HG03039 (cell line): ENCODE measurements around the gene OR13C2.

ENCODE experiments used
- ATAC-seq: cut with Tn5 transposase; IDR thresholded peaks from one replicate; pipeline ENCODE4 v1.9.1; 2021; ENCODE audit warnings: mild to moderate bottlenecking, moderate library complexity; ENCODE audit not compliant: unreplicated experiment

Gene OR13C2

GRCh38 chr9:104555521-104555920 lies 49.9 kb downstream of the OR13C2 start:
- no peak for ATAC-seq
